GM12878 (cell line): ENCODE data around the gene SNED1. TPM values are rescaled to one million over a fixed set of nuclear protein-coding genes. Genes with fewer than 3 reads are reported as not detected.

ENCODE experiments used
- ATAC-seq: fragments of 200-7000 bp; cut with Tn5 transposase; 3 replicates; pipeline ENCODE4 v1.9.1; 2020; ENCODE audit warnings: mild to moderate bottlenecking, moderate library complexity
- BruUV-seq: library from RNA; stranded (reverse); fragments of 400-500 nt; replicated peaks from 2 replicates; lab custom pipeline; 2021; lab: Mats Ljungman, UMichigan
- CTCF ChIA-PET: fragments of 300-600 bp; sonication (Branson Sonifier 250); formaldehyde crosslinking; extraction: SDS; loops from one replicate; lab custom pipeline; 2021; ENCODE audit warnings: inconsistent platforms; lab: Yijun Ruan, JAX
- POLR2A ChIA-PET: fragments of 350-600 bp; formaldehyde crosslinking; extraction: SDS; loops from one replicate; lab custom pipeline; 2021; ENCODE audit warnings: inconsistent platforms; lab: Charles Lee
- RAD21 ChIA-PET: fragments of 300-600 bp; sonication (Branson Sonifier 250); formaldehyde crosslinking; loops from one replicate; lab custom pipeline; 2023; ENCODE audit warnings: antibody characterized with exemption; ENCODE audit not compliant: unreplicated experiment; lab: Charles Lee
- SMC1A ChIA-PET: fragments of 300-600 bp; sonication (Branson Sonifier 250); formaldehyde crosslinking; loops from one replicate; lab custom pipeline; 2023; ENCODE audit not compliant: unreplicated experiment, uncharacterized antibody; lab: Charles Lee
- DNase-seq: peaks from one replicate; pipeline ENCODE4 v3.0.0-alpha.2; 2011; ENCODE audit warnings: low read depth, low spot score
- FAIRE-seq: peaks from 3 replicates; lab custom pipeline; 2011; peaks lifted over from hg19 to GRCh38; lab: Jason Lieb, UNC
- H2AFZ ChIP-seq: 2 replicates; pipeline ENCODE4 v1.6.0; 2011; ENCODE audit warnings: low read depth, low read length, control low read depth; ENCODE audit not compliant: control insufficient read depth
- H3K27ac ChIP-seq: 2 replicates; pipeline ENCODE4 v1.5.1; 2011; ENCODE audit warnings: control low read depth; ENCODE audit not compliant: control insufficient read depth, insufficient read depth
- H3K27me3 ChIP-seq, 2 experiments: replicated peaks in 1 of 2; 2 replicates each; pipeline versions ENCODE4 v1.6.0 to v1.6.1; 2011; ENCODE audit warnings: low read length in 1 of 2; ENCODE audit not compliant: control insufficient read depth in 2 of 2, insufficient read depth in 2 of 2
- H3K36me3 ChIP-seq, 2 experiments: 2 replicates each; pipeline ENCODE4 v1.5.1; 2011; ENCODE audit warnings: low read length in 1 of 2; ENCODE audit not compliant: control insufficient read depth in 2 of 2, insufficient read depth in 2 of 2
- H3K4me1 ChIP-seq: 2 replicates; pipeline ENCODE4 v1.6.1; 2011; ENCODE audit warnings: mild to moderate bottlenecking, low read length, moderate library complexity, mixed read lengths; ENCODE audit not compliant: control insufficient read depth, insufficient read depth
- H3K4me2 ChIP-seq: 2 replicates; pipeline ENCODE4 v1.6.0; 2011; ENCODE audit warnings: control low read depth; ENCODE audit not compliant: control insufficient read depth, insufficient read depth
- H3K4me3 ChIP-seq: fragments of 200-600 bp; sonication (generic); 2 replicates; pipeline ENCODE4 v1.5.1; 2016
- H3K79me2 ChIP-seq: 2 replicates; pipeline ENCODE4 v1.6.0; 2011; ENCODE audit warnings: low read length; ENCODE audit not compliant: control insufficient read depth, insufficient read depth
- H3K9ac ChIP-seq: 2 replicates; pipeline ENCODE4 v1.8.0; 2011; ENCODE audit warnings: low read length, control low read depth, mixed read lengths; ENCODE audit not compliant: control insufficient read depth, insufficient read depth
- H3K9me3 ChIP-seq: replicated peaks from 3 replicates; pipeline ENCODE4 v1.5.1; 2011; ENCODE audit warnings: mild to moderate bottlenecking, low read length; ENCODE audit not compliant: control insufficient read depth, insufficient read depth
- H4K20me1 ChIP-seq: 2 replicates; pipeline ENCODE4 v1.6.0; 2011; ENCODE audit not compliant: control insufficient read depth, insufficient read depth
- ESRRA ChIP-seq: IDR thresholded peaks from 2 replicates; pipeline ENCODE4 v1.6.1; 2012; ENCODE audit warnings: mild to moderate bottlenecking, low read length, improper control_type of control experiment
- PBX3 ChIP-seq: IDR thresholded peaks from 2 replicates; pipeline ENCODE4 v1.6.1; 2011; ENCODE audit warnings: mild to moderate bottlenecking, low read depth, low read length, moderate library complexity; ENCODE audit not compliant: insufficient replicate concordance
- RUNX3 ChIP-seq: IDR thresholded peaks from 2 replicates; pipeline ENCODE4 v1.6.1; 2012; ENCODE audit warnings: low read length, inconsistent platforms
- SUZ12 ChIP-seq: fragments of 200-600 bp; sonication (generic); IDR thresholded peaks from one replicate; pipeline ENCODE4 v1.6.1; 2018; ENCODE audit warnings: antibody characterized with exemption, mild to moderate bottlenecking; ENCODE audit not compliant: unreplicated experiment
- WGBS: methylation state at CpG from one replicate; pipeline ENCODE4 v1.1.6; 2016; ENCODE audit warnings: low lambda C conversion rate; ENCODE audit not compliant: insufficient replicate concordance, insufficient coverage; ENCODE audit errors: missing lambda C conversion rate; 5-methylcytosine and 5-hydroxymethylcytosine counted together
- in situ Hi-C: fragments of 300-500 bp; cut with MboI; formaldehyde crosslinking; loops from 9 replicates; pipeline ENCODE4 v1.14.3; 2018; ENCODE audit warnings: mixed read lengths
- intact Hi-C: fragments of 100-400 bp; cut with micrococcal nuclease; formaldehyde crosslinking; loops from one replicate; pipeline ENCODE4 v1.14.2; 2022; ENCODE audit not compliant: unreplicated experiment
- polyA plus RNA-seq, 11 experiments: library from polyadenylated mRNA; depleted of rRNA in 4 of 11; unstranded in 6 of 11; stranded (reverse) in 5 of 11; fragments of >200 nt; fragmentation: Nextera tagmentation in 4 of 11; fragmentation: Illumina TruSeq in 1 of 11; extraction: Ambion mirVana in 4 of 11; extraction: Trizol in 1 of 11; gene quantifications; 1 replicate in 1 of 11; 2 replicates in 10 of 11; pipeline versions ENCODE4 v1.2.1 to v1.2.3, GENCODE V29; 2011 to 2016; ENCODE audit warnings: inconsistent platforms in 2 of 11, missing spikeins in 2 of 11, low read depth in 1 of 11
- total RNA-seq, 4 experiments: library from RNA; depleted of rRNA in 3 of 4; stranded (reverse); fragments of >200 nt in 3 of 4; fragmentation: Illumina TruSeq in 1 of 4; extraction: Trizol in 1 of 4; gene quantifications; 2 replicates each; pipeline versions ENCODE4 v1.2.1 to v1.2.3, GENCODE V29; 2013 to 2021

SNED1 gene
- total and polyA plus RNA-seq, 10 of the 15 experiments (the other 5 are each of a cell fraction or from before 2014, with no cell fraction given), result 0.05 to 8.4 (median 3.0) TPM

DNA sequence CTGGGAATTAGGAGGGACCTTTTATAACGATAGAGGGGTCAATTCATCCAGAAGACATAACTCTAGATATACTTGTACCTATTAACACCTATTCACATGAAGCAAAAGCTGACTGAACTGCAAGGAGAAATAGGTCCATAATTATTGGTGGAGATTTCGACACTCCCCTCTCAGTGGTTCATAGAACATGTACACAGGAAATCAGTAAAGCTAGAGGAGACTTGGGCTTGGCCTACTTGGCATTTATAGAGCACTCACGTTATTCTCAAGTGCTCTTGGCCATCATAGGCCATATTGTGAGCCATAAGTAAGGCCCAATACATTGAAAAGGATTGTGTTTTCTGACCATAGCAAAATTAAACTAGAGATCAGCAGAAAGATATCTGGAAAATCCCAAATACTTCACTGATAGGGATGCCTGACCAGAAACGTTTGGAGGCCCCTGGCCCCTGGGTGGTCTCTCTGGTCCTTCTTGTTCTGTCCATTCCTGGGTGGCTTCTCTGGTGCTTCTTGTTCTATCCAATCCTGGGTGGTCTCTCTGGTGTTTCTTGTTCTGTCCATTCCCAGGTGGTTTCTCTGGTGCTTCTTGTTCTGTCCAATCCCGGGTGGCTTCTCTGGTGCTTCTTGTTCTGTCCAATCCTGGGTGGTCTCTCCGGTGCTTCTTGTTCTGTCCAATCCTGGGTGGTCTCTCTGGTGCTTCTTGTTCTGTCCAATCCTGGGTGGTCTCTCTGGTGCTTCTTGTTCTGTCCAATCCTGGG, 49.0 kb downstream of the SNED1 start:
- DNase-seq (no peak), ATAC-seq (no peak), FAIRE-seq (no peak)
- no peaks in the 10 kb centered on the region; a peak in 1 of 4 replicates for H3K36me3 ChIP-seq
- no peak overlapping the region for H3K4me2 ChIP-seq
- RAD21 ChIA-PET, result no interaction called here
- SMC1A ChIA-PET, result no interaction called here
- POLR2A ChIA-PET, result interaction anchor here (0.6 kb wide), 1 partner anchor 14 kb away, joined by 5 read pairs; no protein-coding TSS in a partner anchor
- H3K27ac ChIP-seq, result no peak overlapping the region
- H4K20me1 ChIP-seq, result no peaks in the 10 kb centered on the region
- intact Hi-C loops, result no loop called here
- H2AFZ ChIP-seq, result no peak overlapping the region
- H3K4me1 ChIP-seq, result peaks cover 7% of the 10 kb centered on the region
- no peaks in the 10 kb centered on the region for H3K27me3 ChIP-seq
- in situ Hi-C loops, result no loop called here
- H3K79me2 ChIP-seq, result no peaks in the 10 kb centered on the region
- CTCF ChIA-PET, result interaction anchor here (0.6 to 0.9 kb wide), 2 partner anchors 31 to 1483 kb away, joined by 3 to 4 read pairs; no protein-coding TSS in a partner anchor
- no TSS peak for BruUV-seq
- no peaks in the 10 kb centered on the region for H3K9me3 ChIP-seq
- H3K9ac ChIP-seq, result no peak overlapping the region
- H3K4me3 ChIP-seq, result no peak overlapping the region
- 62% methylated on average over 6 of the region's 6 CpGs for WGBS
- TF ChIP-seq SUZ12 (no peak), ESRRA (no peak), PBX3 (no peak), RUNX3 (no peak)
